GM18519 (cell line): ENCODE measurements around the gene COPB2.
"Not testable (repeated sequence)": the region's sequence is repeated elsewhere in the genome, so short reads cannot be mapped to it uniquely, and the experiment has no call there.

Experiments
- ATAC-seq: cut with Tn5 transposase; IDR thresholded peaks from one replicate; pipeline ENCODE4 v1.9.1; 2021; ENCODE audit warnings: mild to moderate bottlenecking, moderate library complexity; ENCODE audit not compliant: unreplicated experiment, low FRiP score

COPB2 gene

DNA sequence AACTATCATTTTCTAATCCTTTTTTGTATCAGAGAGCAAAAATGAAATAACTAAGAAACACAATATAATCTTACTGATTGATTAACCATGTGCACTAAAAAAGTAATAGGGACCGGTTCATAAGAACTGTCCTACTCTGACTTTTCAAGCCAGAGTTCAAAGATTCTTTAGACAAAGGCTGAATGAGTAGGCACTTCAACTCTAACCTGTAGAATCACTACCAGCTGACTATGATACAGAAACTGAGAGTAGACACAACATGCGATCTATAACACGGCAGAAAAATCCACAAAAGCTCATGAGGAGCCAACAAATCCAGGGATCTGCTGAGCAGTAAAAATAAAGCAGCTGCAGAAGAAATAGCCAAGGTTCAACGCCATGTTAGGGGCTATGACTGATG is 8.9 kb downstream of the COPB2 start:
- no peak for ATAC-seq

- no peak for ATAC-seq
Measured at GRCh38 chr3:139378587-139379241, 10.7 kb downstream of the COPB2 start.

- no peak for ATAC-seq
Measured at GRCh38 chr3:139377378-139377777, 12.1 kb downstream of the COPB2 start.

- no peak for ATAC-seq
Measured at GRCh38 chr3:139374099-139374498, 15.3 kb downstream of the COPB2 start.

DNA sequence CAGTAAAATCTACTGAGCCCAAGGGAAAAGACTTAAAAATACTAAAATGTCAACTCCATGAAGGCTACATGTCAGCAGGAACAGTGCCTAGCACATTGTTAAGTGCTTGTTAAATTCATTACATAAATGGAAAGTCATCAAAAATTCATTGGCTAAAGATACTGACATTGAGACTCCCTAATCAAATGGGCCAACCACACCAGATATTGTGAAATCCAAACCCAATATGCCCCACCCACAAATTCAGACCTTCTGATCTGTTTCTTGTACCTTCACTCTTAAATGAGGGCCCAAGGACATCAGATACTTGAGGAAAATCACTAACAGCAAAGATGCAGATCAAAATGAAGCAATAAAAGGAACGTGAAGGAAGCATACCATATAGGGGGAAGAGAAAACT is 24.9 kb downstream of the COPB2 start:
- no peak for ATAC-seq

- no peak for ATAC-seq
Measured at GRCh38 chr3:139361276-139361675, 28.2 kb downstream of the COPB2 start.

DNA sequence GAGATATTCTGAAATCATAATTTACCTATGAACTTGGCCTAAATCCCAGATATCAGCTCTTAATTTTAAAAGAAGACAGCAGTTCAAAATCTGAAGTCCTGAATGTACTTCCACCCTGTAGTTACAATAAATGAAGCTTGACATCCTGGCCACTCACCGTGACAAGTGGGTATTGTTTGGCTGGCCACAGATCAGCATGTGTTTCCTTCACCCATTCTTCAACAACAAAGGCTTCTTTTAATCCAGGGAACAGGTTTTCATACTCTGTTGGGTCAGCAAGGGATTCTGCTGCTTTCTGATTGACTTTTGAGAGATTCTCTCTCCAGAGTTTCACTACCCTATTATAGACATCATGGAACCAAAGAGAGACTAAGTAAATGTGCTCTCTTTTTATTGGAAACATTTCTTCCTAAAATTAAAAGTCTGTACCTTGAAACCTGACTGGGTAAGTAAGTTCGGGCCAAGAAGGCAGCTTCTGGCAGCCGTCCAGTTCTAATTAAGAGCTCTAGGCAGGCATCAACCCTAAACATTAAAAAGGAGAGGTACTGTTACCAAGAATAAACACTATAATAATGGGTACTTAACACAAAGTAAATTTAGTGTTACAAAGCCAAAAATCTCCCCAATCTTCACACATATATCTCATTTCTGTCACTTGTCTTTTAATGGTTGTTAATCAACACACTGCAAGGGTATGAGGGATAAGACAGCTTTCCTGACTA is 30.4 kb downstream of the COPB2 start:
- ATAC-seq = no peak

DNA sequence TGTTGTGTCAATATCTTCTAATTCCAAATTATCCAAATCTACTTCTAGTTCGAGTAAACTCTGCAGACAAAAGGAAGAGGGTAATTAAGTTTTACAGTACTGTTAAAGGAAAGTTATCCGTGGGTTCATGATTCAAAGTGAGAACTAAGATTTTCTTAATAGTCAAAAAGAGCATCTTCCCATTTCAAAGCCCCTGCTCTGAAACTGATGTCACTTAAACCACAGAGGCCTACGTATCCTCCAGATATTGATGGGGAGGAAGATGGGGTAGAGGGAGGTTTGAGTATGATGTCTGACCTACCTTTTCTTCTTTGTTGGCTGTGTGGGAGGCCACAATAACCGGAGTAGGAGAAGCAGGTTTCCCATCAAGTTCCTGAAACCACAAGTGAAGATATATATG is 31.5 kb downstream of the COPB2 start:
- ATAC-seq = peak; percentile 54

- ATAC-seq = no peak
Measured at GRCh38 chr3:139355891-139356290, 33.6 kb downstream of the COPB2 start.

- ATAC-seq = no peak
Measured at GRCh38 chr3:139355476-139355875, 34.0 kb downstream of the COPB2 start.

DNA sequence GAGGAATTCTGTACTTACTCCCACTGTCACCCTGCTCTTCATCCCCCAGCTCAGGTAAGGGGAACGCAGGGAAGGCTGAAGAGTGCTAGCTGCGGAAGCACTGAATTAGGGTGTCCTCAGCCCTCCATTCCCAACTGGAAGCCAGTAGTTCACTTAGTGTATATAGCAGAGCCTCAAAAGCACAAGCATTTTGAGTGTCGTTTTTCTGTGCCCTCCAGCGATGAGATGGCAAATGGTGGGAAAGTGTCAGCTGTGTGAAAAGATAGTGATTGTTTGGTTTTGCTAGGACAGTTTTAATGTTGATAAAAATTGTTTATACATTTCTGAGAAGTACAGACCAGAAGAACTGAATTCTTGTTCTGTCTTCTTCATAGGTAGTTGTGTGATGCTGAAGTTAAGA is 34.8 kb downstream of the COPB2 start:
- ATAC-seq = no peak

- ATAC-seq = no peak
Measured at GRCh38 chr3:139353920-139354556, 35.4 kb downstream of the COPB2 start.

DNA sequence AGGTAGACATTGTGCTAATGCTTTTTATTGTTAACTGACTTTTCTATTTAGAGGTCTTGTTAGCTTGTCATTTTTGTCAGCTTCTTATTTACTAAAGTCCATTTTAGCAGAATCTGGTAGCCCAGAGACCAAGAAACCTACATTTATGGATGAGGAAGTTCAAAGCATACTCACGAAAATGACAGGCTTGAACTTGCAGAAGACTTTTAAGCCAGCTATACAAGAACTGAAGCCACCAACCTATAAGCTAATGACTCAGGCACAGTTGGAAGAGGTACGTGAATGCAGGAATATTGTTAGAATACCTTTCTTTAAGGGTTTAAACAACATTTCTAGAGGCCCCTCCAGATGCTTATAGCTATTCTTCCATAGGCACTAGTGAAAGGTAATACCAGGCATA is 42.7 kb downstream of the COPB2 start:
- ATAC-seq = no peak

DNA sequence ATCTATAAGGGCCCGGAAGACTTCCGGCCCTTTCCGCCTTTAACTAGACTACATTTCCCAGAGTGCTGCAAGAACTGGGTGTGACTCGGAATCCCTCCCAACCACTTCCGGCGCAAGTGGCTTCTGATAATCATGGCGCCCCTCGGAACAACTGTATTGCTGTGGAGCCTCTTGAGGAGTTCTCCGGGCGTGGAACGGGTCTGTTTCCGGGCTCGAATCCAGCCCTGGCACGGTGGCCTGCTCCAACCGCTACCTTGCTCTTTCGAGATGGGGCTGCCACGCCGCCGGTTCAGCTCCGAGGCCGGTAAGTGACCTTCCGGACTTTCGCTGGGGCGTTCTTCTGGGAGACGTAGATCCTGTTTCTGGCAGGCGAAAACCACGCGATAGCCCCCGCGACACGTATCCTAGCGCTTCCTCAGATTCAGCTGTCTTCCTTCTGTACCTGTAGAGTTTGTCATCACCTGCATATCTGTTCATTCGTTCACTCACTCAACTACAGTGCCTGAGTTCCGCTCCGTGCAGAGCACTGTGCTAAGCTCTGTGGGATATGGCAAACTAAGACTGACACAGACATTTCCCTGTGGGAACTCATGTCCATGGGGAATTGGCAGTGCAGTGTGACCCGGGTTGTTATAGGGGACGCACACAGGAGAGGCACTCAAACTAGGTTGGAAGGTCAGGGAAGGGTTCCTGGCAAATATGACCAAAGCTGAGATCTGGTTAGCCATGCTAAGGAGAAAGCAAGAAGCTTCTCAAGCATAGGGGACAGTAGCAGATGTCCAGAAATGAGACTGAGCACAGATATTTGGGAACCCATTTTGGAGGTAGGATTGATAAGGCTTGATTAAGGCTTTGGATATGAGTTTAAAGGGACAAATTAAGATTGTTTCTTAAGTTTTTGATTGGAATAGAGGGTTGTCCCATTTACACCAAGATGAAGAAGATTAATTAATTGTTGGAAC is 45.3 kb downstream of the COPB2 start, which contains the start of gene MRPS22:
Gene MRPS22, plus strand, starts transcription at position 126 of the 962 bp plus-strand sequence. Its CDS starts 7 bp downstream, at position 133.
- peak; percentile 94 for ATAC-seq

GRCh38 chr3:139342054-139342453 is 47.4 kb downstream of the COPB2 start:
- ATAC-seq = no peak

DNA sequence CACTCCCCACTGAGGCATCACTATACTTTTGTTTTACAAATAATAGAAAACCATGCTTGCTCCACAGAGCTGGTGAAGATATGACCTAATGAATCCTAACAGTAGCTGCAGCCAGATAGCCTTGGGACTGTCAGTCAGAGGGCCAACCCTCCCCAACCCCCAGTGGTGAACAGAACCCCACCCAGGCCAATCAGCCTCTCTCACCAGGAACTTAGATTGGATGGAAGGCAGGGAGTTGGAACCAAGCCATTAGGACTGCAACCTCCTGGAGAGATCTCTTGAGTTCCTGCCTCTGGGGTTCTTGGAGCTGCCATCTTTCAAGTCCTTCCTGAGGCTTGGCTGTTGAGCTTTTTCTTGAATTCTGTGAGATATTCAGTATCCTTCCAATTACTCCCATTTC is 48.7 kb downstream of the COPB2 start:
- ATAC-seq = no peak

GRCh38 chr3:139339219-139339906 is 50.1 kb downstream of the COPB2 start:
- ATAC-seq = no peak

DNA sequence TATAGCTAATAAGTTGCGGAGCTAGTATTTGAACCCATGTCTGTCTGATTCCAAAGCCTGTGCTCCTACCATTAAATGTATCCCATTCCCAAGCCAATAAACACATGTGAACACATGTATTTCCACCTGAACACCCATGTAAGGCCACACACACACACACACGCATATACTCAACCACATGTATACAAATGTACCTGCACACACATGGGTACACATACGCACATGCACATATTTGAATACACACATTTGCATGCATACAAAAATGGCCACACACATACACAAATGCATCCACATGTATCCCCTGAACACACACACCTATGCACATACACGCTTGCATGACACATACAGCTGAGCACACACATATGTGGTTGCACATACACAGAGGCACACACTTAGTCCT is 51.0 kb downstream of the COPB2 start:
- ATAC-seq = no peak

- not testable (repeated sequence) for ATAC-seq
Measured at GRCh38 chr3:139334675-139335074, 54.8 kb downstream of the COPB2 start.

DNA sequence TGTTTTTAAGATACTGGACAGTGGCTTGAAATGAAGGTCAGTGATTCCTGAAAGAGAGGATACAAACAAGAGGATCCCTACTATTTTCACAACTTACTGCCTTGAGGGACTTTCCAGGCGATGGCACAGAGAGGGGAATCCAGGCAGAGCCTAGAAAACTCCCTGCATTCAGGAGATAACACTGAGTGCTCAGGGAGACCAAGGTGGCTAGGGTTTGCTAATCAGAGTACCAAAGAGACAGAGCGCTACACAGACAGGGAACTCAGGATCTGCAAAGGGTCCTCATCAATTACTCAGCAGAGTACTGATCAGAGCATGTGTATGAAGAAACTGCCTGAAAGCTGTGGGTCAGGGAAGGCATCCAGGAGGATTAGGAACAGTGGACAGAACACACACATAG is 57.4 kb downstream of the COPB2 start:
- ATAC-seq = no peak
